Sigmoid colon (tissue), 7 donors: Measurements from ENCODE around the gene ARHGEF7. TPM values are rescaled to one million over a fixed set of nuclear protein-coding genes. Genes with fewer than 3 reads are reported as not detected.
A peak's percentile ranks its signal among the peaks of the same experiment; 100 is the strongest.
"Not testable (repeated sequence)": the region's sequence is repeated elsewhere in the genome, so short reads cannot be mapped to it uniquely, and the experiment has no call there.

ENCODE experiments used
- DNase-seq: peaks from one replicate; pipeline ENCODE4 v3.0.0-alpha.2; 2019
- H3K27ac ChIP-seq, 4 donors: fragments of 200-600 bp; sonication (generic); one replicate each; pipeline ENCODE4 v1.5.1; 2016 to 2019; ENCODE audit warnings: mild to moderate bottlenecking in 1 of 4
- H3K27me3 ChIP-seq, 3 donors: fragments of 200-600 bp; sonication (generic); one replicate each; pipeline ENCODE4 v1.5.1; 2019; ENCODE audit warnings: mild to moderate bottlenecking in 1 of 3
- H3K36me3 ChIP-seq, 4 donors: fragments of 200-600 bp; sonication (generic); one replicate each; pipeline ENCODE4 v1.5.1; 2016 to 2019
- H3K4me1 ChIP-seq, 4 donors: fragments of 200-600 bp; sonication (generic); one replicate each; pipeline ENCODE4 v1.5.1; 2017 to 2019
- H3K4me3 ChIP-seq, 4 donors: fragments of 200-600 bp; sonication (generic); one replicate each; pipeline ENCODE4 v1.5.1; 2017 to 2019; ENCODE audit warnings: mild to moderate bottlenecking in 2 of 4, moderate library complexity in 1 of 4
- H3K9me3 ChIP-seq, 4 donors: fragments of 200-600 bp in 3 of 4; sonication (generic) in 3 of 4; one replicate each; pipeline versions ENCODE4 v1.5.1 to v1.6.1; 2013 to 2019
- CTCF ChIP-seq, 4 experiments: fragments of 450-650 bp in 3 of 4; fragments of 200-600 bp in 1 of 4; IDR thresholded peaks; one replicate each; pipeline ENCODE4 v1.5.1; 2016 to 2019; ENCODE audit warnings: antibody characterized with exemption in 4 of 4, mild to moderate bottlenecking in 3 of 4, moderate library complexity in 2 of 4
- EP300 ChIP-seq, 4 donors: sonication (generic); formaldehyde crosslinking; IDR thresholded peaks; one replicate each; pipeline ENCODE4 v1.6.1; 2017; ENCODE audit warnings: antibody characterized with exemption in 4 of 4
- POLR2A ChIP-seq, 2 donors: fragments of 450-650 bp; IDR thresholded peaks; one replicate each; pipeline ENCODE4 v1.6.1; 2016; ENCODE audit warnings: antibody characterized with exemption in 2 of 2, mild to moderate bottlenecking in 2 of 2, moderate library complexity in 2 of 2
- POLR2AphosphoS5 ChIP-seq, 4 donors: sonication (generic); formaldehyde crosslinking; IDR thresholded peaks; one replicate each; pipeline ENCODE4 v1.6.1; 2017; ENCODE audit warnings: antibody characterized with exemption in 4 of 4
- WGBS, 2 donors: extraction: QIAGEN DNeasy Blood & Tissue Kit; methylation state at CpG; one replicate each; pipeline ENCODE4 v1.1.7; 2013; 5-methylcytosine and 5-hydroxymethylcytosine counted together
- intact Hi-C: fragments of 100-400 bp; cut with DNase I; formaldehyde crosslinking; loops from one replicate; pipeline ENCODE4 v1.15.1; 2023
- polyA plus RNA-seq, 3 donors: library from polyadenylated mRNA; stranded (reverse); fragments of 200-250 nt; gene quantifications; one replicate each; pipeline ENCODE4 v1.2.3, GENCODE V29; 2013
- total RNA-seq, 4 donors: library from RNA; depleted of rRNA; stranded (reverse); fragments of >200 nt; gene quantifications; one replicate each; pipeline ENCODE4 v1.1.0, GENCODE V29; 2016
- donor health status: healthy with polysubstance abuse.
- donor health status: Bipolar disorder and iron deficiency.
- donor health status: healthy.

ARHGEF7 gene
- total and polyA plus RNA-seq, 7 donors, result 8.4 to 79.8 (median 41.0) TPM

- WGBS, 2 donors, result 37 to 77% methylated on average over 18 of the region's 18 CpGs
- H3K36me3 ChIP-seq, result no peaks in the 10 kb centered on the region
- no peak overlapping the region for H3K4me3 ChIP-seq
- no peak for DNase-seq
- H3K27ac ChIP-seq, result peak overlapping the region; percentile 13 to 52 (median 26)
- H3K4me1 ChIP-seq, result peaks cover 0 to 49% (median 39%) of the 10 kb centered on the region in 4 donors
- no peaks in the 10 kb centered on the region for H3K27me3 ChIP-seq
- intact Hi-C loops, result no loop called here
- TF ChIP-seq POLR2A (IDR thresholded peaks at IDR 0.05) (no peak), EP300 (IDR thresholded peaks at IDR 0.05) (no peak), CTCF (IDR thresholded peaks at IDR 0.05) (no peak), POLR2AphosphoS5 (IDR thresholded peaks at IDR 0.05) (no peak)
- no peaks in the 10 kb centered on the region for H3K9me3 ChIP-seq
Measured at GRCh38 chr13:111184458-111185401, 69.6 kb downstream of the ARHGEF7 start.

- Histone ChIP-seq H3K27ac (peak overlapping the region in 1 of 4 donors; percentile 52), H3K4me1 (peaks cover 0 to 47% (median 39%) of the 10 kb centered on the region in 4 donors), H3K36me3 (no peaks in the 10 kb centered on the region), H3K27me3 (no peaks in the 10 kb centered on the region), H3K4me3 (no peak overlapping the region), H3K9me3 (no peaks in the 10 kb centered on the region)
- DNase-seq, result no peak
- TF ChIP-seq CTCF (IDR thresholded peaks at IDR 0.05), result no peak
- no peak for TF ChIP-seq EP300 (IDR thresholded peaks at IDR 0.05)
- no peak for TF ChIP-seq POLR2AphosphoS5 (IDR thresholded peaks at IDR 0.05)
- no peak for TF ChIP-seq POLR2A (IDR thresholded peaks at IDR 0.05)
- intact Hi-C loops, result no loop called here
- 71 to 95% methylated on average over 10 of the region's 10 CpGs for WGBS, 2 donors
Measured at GRCh38 chr13:111186305-111186935, 71.3 kb downstream of the ARHGEF7 start.

- no peak overlapping the region for H3K4me3 ChIP-seq
Measured at GRCh38 chr13:111187960-111188541, 72.9 kb downstream of the ARHGEF7 start.

DNA sequence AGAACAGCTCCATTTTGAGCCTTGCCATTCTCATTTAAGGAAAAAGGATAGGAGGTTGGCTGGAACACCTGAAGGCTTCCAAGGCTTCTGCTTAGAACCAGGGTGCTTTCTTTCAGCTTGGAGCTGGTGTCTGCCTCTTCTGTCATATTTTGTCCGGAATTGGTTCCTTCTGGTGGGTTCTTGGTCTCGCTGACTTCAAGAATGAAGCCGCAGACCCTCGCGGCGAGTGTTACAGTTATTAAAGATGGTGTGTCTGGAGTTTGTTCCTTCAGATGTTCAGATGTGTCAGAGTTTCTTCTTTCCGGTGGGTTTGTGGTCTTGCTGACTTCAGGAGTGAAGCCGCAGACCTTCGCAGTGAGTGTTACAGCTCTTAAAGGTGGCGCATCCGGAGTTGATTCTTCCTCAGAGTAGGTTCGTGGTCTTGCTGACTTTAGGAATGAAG lies 74.0 kb downstream of the ARHGEF7 start:
- peaks cover 0 to 44% (median 35%) of the 10 kb centered on the region in 4 donors for H3K4me1 ChIP-seq
- H3K36me3 ChIP-seq, H3K4me3 ChIP-seq, H3K27me3 ChIP-seq, H3K27ac ChIP-seq, DNase-seq, intact Hi-C loops, H3K9me3 ChIP-seq: not testable (repeated sequence)
- 77 to 90% methylated on average over 12 of the region's 12 CpGs for WGBS, 2 donors

More at GRCh38 chr13:111187960-111188541, 72.9 kb downstream of the ARHGEF7 start:
- intact Hi-C loops, result no loop called here
- Histone ChIP-seq H3K4me1 (peaks cover 0 to 48% (median 39%) of the 10 kb centered on the region in 4 donors), H3K27me3 (no peaks in the 10 kb centered on the region), H3K27ac (peak overlapping the region in 3 of 4 donors; percentile 31 to 60 (median 35)), H3K9me3 (no peaks in the 10 kb centered on the region), H3K36me3 (no peaks in the 10 kb centered on the region)
- 61 to 69% methylated on average over 11 of the region's 11 CpGs for WGBS, 2 donors
- TF ChIP-seq POLR2A (IDR thresholded peaks at IDR 0.05) (no peak), POLR2AphosphoS5 (IDR thresholded peaks at IDR 0.05) (peak in 1 of 4 donors; percentile 28)
- DNase-seq, result no peak

- H3K4me3 ChIP-seq, H3K27ac ChIP-seq, H3K36me3 ChIP-seq, intact Hi-C loops, H3K9me3 ChIP-seq, DNase-seq, H3K27me3 ChIP-seq: not testable (repeated sequence)
- H3K4me1 ChIP-seq, result peaks cover 0 to 44% (median 32%) of the 10 kb centered on the region in 4 donors
- 83 to 90% methylated on average over 9 of the region's 9 CpGs for WGBS, 2 donors
Measured at GRCh38 chr13:111189516-111189915, 74.4 kb downstream of the ARHGEF7 start.

- H3K27me3 ChIP-seq, DNase-seq, H3K4me3 ChIP-seq, intact Hi-C loops, H3K36me3 ChIP-seq, H3K9me3 ChIP-seq, H3K27ac ChIP-seq: not testable (repeated sequence)
- WGBS, 2 donors, result 70 to 97% methylated on average over 5 of the region's 5 CpGs
- peaks cover 0 to 19% (median 10%) of the 10 kb centered on the region in 4 donors for H3K4me1 ChIP-seq
Measured at GRCh38 chr13:111193223-111193622, 78.1 kb downstream of the ARHGEF7 start.

GRCh38 chr13:111194651-111195050 lies 79.5 kb downstream of the ARHGEF7 start:
- H3K4me3 ChIP-seq, H3K9me3 ChIP-seq, H3K27ac ChIP-seq, H3K27me3 ChIP-seq, H3K36me3 ChIP-seq, intact Hi-C loops, DNase-seq: not testable (repeated sequence)
- peaks cover 0 to 11% (median 9%) of the 10 kb centered on the region in 4 donors for H3K4me1 ChIP-seq
- WGBS, 2 donors, result 91 to 93% methylated on average over 2 of the region's 2 CpGs

- DNase-seq, intact Hi-C loops, H3K4me3 ChIP-seq, H3K27ac ChIP-seq, H3K9me3 ChIP-seq, H3K27me3 ChIP-seq, H3K36me3 ChIP-seq: not testable (repeated sequence)
- whole genome bisulfite sequencing, 2 donors, result 91% methylated on average over 6 of the region's 6 CpGs
- H3K4me1 ChIP-seq, result peaks cover 0 to 32% (median 31%) of the 10 kb centered on the region in 4 donors
Measured at GRCh38 chr13:111198732-111199378, 83.7 kb downstream of the ARHGEF7 start.
